Prostate gland (tissue), 1 donor: ENCODE data around the gene VARS2.

Experiments used
- POLR2A ChIP-seq: fragments of 450-650 bp; IDR thresholded peaks from one replicate; pipeline ENCODE4 v1.6.1; 2016; ENCODE audit warnings: antibody characterized with exemption, mild to moderate bottlenecking
- POLR2AphosphoS5 ChIP-seq: sonication (generic); formaldehyde crosslinking; IDR thresholded peaks from one replicate; pipeline ENCODE4 v1.6.1; 2017; ENCODE audit warnings: antibody characterized with exemption

DNA sequence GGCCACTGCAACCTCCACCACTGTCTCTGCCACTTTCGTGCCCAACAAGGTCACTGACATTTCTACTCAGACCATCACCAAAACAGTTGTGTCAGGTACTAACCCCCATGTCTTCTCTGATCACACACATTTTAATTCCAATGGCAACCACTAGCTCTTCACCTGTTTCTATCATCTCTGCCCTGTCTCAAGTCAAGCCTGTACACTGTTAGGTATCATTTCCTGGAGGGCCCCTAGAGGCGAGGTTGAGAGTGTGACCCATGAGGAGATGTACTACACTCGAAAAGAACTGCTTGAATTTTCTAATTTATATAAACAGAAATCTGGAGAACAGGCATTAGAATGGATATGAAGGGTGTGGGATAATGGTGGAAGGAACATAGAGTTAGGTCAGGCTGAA, 52.1 kb downstream of the VARS2 start:
- no peak for TF ChIP-seq POLR2A
- TF ChIP-seq POLR2AphosphoS5 = no peak
